HG02943 (cell line): ENCODE data around the gene CPLANE2.
"Not testable (repeated sequence)": the region's sequence is repeated elsewhere in the genome, so short reads cannot be mapped to it uniquely, and the experiment has no call there.

Source experiments
- ATAC-seq: cut with Tn5 transposase; IDR thresholded peaks from one replicate; pipeline ENCODE4 v1.9.1; 2021; ENCODE audit warnings: mild to moderate bottlenecking, low read depth, moderate library complexity; ENCODE audit not compliant: unreplicated experiment

The CPLANE2 gene

GRCh38 chr1:16231331-16232315, 5.4 kb downstream of the CPLANE2 start:
- ATAC-seq: no peak

GRCh38 chr1:16230744-16231143, 6.2 kb downstream of the CPLANE2 start:
- no peak for ATAC-seq

- no peak for ATAC-seq
These were observed 6.8 kb downstream of the CPLANE2 start for GRCh38 chr1:16229976-16230740.

- ATAC-seq: no peak
These were observed 10.3 kb downstream of the CPLANE2 start for GRCh38 chr1:16226490-16227179.

GRCh38 chr1:16226129-16226489, 10.9 kb downstream of the CPLANE2 start:
- no peak for ATAC-seq

- ATAC-seq: no peak
These were observed 12.5 kb downstream of the CPLANE2 start for GRCh38 chr1:16224472-16224871.

- ATAC-seq: not testable (repeated sequence)
These were observed 14.3 kb downstream of the CPLANE2 start for GRCh38 chr1:16222716-16223115.

- no peak for ATAC-seq
These were observed 15.5 kb downstream of the CPLANE2 start for GRCh38 chr1:16221499-16221898.

- ATAC-seq: no peak
These were observed 16.9 kb downstream of the CPLANE2 start for GRCh38 chr1:16219968-16220500.

- no peak for ATAC-seq
These were observed 18.3 kb downstream of the CPLANE2 start for GRCh38 chr1:16218674-16219071.

GRCh38 chr1:16218014-16218673, 18.8 kb downstream of the CPLANE2 start:
- no peak for ATAC-seq

GRCh38 chr1:16217061-16217785, 19.8 kb downstream of the CPLANE2 start:
- peak; percentile 72 for ATAC-seq

GRCh38 chr1:16215882-16216753, 20.9 kb downstream of the CPLANE2 start:
- no peak for ATAC-seq

- not testable (repeated sequence) for ATAC-seq
These were observed 21.7 kb downstream of the CPLANE2 start for GRCh38 chr1:16215240-16215639.

GRCh38 chr1:16213544-16213943, 23.4 kb downstream of the CPLANE2 start:
- ATAC-seq: not testable (repeated sequence)

GRCh38 chr1:16213013-16213412, 24.0 kb downstream of the CPLANE2 start:
- no peak for ATAC-seq

- no peak for ATAC-seq
These were observed 24.6 kb downstream of the CPLANE2 start, which contains the start of gene ARHGEF19 for GRCh38 chr1:16212251-16212961. TSS of gene ARHGEF19 (minus strand) at chr1:16212652. CDS start at chr1:16209054, 3,598 bp downstream.

GRCh38 chr1:16211824-16212223, 25.2 kb downstream of the CPLANE2 start:
- no peak for ATAC-seq
